HK-2 (cell line): ENCODE measurements around the gene SLC25A25.
"Not testable (repeated sequence)": the region's sequence is repeated elsewhere in the genome, so short reads cannot be mapped to it uniquely, and the experiment has no call there.

ENCODE experiments used
- DNase-seq: peaks from one replicate; pipeline ENCODE4 v3.0.0-alpha.2; 2018; ENCODE audit not compliant: unreplicated experiment

The SLC25A25 gene

GRCh38 chr9:128051932-128052709, 15.9 kb upstream of the SLC25A25 start:
- no peak for DNase-seq

- DNase-seq = no peak
Measured at GRCh38 chr9:128053560-128053959, 14.5 kb upstream of the SLC25A25 start.

DNA sequence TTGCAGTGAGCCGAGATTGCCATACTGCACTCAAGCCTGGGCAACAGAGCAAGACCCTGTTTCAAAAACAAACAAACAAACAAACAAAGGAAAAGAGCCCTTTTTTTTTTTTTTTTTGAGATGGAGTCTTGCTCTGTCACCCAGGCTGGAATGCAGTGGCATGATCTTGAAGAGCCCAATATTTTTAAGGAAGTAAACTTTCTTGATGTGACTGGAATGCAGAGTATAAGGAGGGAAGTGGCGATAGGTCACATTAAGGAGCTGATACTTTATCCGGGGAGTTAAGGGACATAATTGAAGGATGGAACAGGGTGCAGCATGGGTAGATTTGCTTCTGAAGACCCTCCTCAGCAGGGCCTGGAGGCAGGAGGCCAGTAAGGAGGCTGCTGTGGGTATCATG, 13.9 kb upstream of the SLC25A25 start:
- DNase-seq = no peak

DNA sequence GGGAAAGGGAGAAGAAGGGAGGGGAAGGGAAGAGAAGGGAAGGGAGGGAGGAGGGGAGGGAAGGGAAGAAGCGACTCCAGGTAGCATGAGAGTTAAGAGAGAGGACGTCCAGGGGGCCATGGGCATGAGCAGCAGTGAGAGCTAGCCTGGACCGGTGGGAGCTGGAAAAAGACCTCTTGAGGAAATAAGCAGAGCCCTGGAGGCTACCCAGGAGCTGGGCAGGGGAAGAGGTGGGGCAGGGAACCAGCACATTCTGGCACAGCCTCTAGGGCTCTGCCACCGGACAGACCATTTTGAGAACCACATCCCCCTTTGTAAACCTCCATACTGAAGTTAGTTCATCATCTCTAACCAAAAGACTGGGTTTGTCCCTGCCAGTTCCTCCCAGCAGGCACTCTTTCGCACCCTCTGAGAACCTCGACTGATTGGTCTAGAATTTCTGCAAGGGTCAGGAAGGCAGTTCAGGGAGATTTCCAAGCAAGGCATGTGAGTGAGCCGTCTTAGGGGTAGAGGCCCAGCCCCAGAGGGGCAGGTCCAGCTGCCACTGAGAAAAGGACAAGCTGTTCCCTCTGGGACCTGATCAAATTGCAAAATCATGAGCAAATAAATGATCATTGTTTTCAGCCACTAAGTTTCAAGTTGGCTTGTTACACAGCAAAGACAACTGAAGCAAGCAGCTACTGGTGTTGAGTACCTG, 12.5 kb upstream of the SLC25A25 start:
- DNase-seq = no peak

DNA sequence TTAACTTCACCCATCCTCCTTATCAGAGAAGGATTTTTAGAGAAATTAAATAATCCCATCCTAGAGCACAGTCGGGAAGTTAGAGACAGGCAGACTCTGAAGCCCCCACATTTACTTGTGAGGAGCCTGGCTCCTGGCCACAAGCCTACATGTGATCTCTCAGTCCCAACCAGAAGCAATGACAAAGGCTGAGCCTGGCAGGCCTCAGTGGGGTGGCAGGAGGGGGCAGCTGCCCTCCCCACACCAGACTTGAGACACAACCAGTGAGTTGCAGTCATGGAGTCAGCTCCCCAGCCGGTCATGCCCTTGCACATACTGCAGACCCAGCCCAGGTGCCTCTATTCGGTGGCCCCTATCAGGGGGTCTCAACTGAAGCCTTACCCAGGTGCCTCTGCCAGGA, 11.9 kb upstream of the SLC25A25 start:
- no peak for DNase-seq

DNA sequence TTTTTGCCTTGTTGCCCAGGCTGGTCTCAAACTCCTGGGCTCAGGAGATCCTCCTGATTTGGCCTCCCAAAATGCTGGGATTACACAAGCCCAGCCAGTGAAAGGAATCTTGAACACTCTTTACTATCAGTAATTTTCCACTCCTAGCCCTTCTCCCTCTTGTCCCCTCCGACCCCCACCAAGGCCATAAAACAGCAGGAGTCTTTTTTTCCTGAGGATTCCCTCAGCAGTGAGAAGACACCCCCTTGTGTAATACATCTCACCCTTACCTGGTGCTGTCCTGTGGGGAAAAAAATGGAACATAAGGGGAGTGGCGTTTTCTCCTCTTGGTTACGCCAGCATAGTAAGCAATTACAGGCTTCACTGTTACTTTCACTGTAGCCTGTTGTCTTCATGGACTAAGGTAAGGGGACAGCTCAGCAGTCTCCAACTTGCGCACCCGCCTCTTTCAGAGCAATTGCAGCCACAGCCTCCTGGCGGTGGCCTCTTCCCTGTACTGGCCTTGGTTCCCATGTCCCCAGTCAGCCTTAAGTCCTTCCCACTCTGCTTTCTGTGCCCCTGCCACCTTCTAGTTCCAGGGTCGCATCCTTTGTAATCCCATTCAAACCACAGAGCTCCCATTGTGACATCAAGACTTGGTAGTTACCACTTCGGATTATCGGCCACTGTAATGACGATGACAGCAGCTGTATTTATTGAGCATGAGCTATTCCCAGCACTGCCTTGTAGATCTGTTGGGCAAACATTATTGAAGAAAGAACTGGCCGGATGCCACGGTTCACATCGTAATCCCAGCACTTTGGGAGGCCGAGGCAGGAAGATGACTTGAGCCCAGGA, 10.9 kb upstream of the SLC25A25 start:
- no peak for DNase-seq

- no peak for DNase-seq
Measured at GRCh38 chr9:128057724-128058409, 10.2 kb upstream of the SLC25A25 start.

DNA sequence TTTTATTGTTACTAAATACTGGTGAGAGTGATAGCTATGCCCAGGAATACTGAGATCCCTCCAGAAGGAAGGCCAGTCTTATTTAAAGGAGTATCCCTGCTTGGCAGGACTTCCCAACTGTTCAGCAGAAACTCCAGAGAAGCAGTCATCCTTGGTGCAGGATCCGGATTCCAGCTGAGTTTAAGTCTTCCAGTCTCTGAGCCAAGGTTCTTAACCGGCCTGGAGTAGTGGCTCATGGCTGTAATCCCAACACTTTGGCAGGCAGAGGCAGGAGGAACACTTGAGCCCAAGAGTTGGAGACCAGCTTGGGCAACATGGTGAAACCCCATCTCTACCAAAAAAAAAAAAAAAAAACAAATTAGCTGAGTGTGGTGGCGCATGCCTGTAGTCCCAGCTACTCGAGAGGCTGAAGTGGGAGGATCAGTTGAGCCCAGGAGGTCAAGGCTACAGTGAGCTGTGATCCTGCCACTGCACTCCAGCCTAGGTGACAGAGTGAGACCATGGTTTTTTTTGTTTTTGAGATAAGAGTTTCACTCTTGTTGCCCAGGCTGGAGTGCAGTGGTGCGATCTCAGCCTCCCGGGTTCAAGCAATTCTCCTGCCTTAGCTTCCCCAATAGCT, 8.6 kb upstream of the SLC25A25 start:
- no peak for DNase-seq

- no peak for DNase-seq
Measured at GRCh38 chr9:128061275-128061960, 6.6 kb upstream of the SLC25A25 start.

DNA sequence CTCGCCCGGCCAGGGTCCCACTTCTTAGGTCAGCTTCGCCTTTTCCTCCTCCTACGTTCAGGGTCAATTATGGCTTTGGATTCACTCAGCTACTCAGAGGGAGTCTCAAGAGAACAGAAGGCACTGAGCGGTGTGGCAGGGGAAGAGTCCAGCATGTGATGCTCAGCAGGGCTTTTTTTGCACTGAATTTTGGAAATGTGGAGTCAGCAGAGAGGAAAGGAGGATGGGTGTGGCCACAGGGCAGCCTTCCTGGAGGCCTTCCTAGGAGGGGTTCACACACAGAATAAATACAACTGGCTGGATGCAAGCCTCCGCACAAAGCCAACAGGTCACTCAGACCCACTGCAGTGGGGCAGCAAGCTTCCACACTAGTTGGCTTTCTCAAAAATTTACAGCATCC, 5.8 kb upstream of the SLC25A25 start:
- DNase-seq = no peak

DNA sequence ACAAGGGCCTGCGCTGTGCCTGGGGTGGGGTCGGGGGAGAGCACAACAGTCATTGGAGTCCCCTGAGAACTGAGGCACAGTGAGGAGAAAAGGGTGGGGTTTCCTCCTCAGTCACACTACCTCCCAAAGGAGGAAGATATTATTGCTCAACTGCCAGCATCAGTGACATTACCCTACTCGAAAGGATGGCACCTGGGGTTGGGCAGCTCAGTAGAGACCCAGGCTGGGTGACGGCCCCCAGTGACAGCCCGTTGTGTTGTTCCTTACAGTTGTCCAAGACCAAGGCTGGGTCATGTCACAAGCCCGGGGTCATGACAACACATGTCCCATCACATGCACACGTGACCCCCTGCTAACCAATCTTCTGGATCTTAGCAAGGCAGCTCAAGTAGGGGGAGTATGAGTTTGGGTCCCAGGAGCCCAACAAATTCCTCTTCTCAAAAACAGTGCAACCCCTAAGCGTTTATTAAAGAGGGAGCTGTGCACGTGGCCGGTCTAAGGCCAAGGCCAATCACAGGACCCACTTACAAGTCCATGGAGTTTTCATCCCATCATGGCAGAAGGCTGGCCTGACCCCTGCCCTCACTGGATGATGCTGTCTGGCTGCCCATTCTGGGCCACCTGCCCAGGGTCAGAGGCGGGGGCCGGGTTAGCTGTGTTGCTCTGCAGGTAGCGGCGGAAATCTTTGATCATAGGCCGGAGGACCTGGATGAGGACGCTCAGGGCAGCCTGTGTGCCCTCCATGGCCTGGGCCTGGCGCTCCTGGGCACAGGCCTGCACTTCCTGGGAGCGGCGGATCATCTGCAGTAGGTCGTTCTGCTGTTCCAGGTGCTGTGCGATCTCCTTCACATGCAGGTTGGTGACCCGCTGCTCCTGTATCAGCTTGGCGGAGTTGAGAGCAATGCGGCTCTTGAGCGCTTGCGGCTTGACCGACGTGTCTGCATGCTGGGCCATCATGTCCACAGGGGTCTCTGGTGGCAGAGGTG, 4.9 kb upstream of the SLC25A25 start:
- DNase-seq = no peak

GRCh38 chr9:128065907-128066712, 1.9 kb upstream of the SLC25A25 start:
- DNase-seq = no peak

- DNase-seq = peak; percentile 98
Measured at GRCh38 chr9:128066713-128067644, 1.1 kb upstream of the SLC25A25 start, which contains the start of gene NAIF1. TSS of gene NAIF1 (minus strand) at chr9:128067320. CDS start at chr9:128067101, 219 bp downstream.

DNA sequence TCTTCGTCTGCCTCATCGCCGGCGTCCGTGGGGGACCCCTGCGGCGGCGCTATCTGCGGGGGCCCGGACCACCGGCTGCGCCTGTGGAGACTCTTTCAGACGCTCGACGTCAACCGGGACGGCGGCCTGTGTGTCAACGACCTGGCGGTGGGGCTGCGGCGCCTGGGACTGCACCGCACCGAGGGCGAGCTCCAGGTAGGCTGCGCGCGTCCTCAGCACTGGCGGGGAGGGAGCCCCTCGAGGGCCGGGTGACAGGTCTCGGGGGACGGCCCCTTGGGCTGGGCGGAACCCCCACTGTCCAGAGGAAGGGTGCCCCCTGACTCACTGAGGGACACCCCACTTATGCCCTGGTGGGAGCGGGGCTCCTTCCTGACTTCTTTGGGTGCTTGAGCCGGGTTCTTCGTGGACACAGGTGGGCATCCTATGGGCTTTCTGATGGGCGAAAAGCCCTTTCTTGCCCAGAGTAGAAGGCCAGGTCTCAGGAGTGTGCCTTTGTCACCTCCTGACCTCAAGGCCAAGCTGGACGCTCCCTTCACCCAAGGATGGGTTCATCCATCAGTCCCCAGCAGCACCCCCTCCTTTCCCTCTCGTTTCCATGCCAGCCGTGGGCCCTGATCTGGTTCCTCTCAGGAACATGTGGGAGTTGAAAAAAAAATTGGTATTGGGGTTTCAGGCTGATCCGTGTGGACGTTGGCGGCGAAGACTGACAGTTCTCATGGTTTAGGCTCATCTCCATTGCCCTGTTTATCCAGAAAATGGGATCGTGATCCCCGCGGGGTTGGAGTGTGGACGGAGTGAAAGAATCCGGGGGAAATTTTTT, 564 bp downstream of the SLC25A25 start:
- DNase-seq = no peak

GRCh38 chr9:128070874-128071273, 2.8 kb downstream of the SLC25A25 start:
- no peak for DNase-seq

- DNase-seq = not testable (repeated sequence)
Measured at GRCh38 chr9:128071475-128071874, 3.4 kb downstream of the SLC25A25 start.
